H1 (cell line): ENCODE results near the gene ANKFY1. TPM values are rescaled to one million over a fixed set of nuclear protein-coding genes. Genes with fewer than 3 reads are reported as not detected.

Source experiments
- ATF2 ChIP-seq: IDR thresholded peaks from 2 replicates; pipeline ENCODE4 v1.6.1; 2012; ENCODE audit warnings: low read length, inconsistent platforms
- BRCA1 ChIP-seq: IDR thresholded peaks from 2 replicates; pipeline ENCODE4 v1.6.1; 2012; ENCODE audit warnings: low read depth, low read length, improper control_type of control experiment
- CBX8 ChIP-seq: fragments of 300-800, 300-1000 bp; sonication (generic); IDR thresholded peaks from 2 replicates; pipeline ENCODE4 v1.7.1; 2016; ENCODE audit warnings: low read depth, low read length, borderline replicate concordance
- CHD7 ChIP-seq: fragments of 300-600 bp; sonication (generic); IDR thresholded peaks from 2 replicates; pipeline ENCODE4 v1.7.1; 2012; ENCODE audit warnings: low read length, moderate library complexity, mild to moderate bottlenecking, inconsistent platforms; ENCODE audit not compliant: insufficient replicate concordance
- GTF2F1 ChIP-seq: IDR thresholded peaks from 2 replicates; pipeline ENCODE4 v1.6.1; 2012; ENCODE audit warnings: low read depth, low read length, improper control_type of control experiment, borderline replicate concordance
- KDM1A ChIP-seq: fragments of 200-600, 300-600 bp; sonication (generic); IDR thresholded peaks from 2 replicates; pipeline ENCODE4 v1.7.1; 2016; ENCODE audit warnings: mild to moderate bottlenecking, low read length, borderline replicate concordance
- KDM5A ChIP-seq: fragments of 200-600 bp; IDR thresholded peaks from 2 replicates; pipeline ENCODE4 v1.7.1; 2012; ENCODE audit warnings: mild to moderate bottlenecking, low read length, inconsistent platforms, mixed read lengths
- POLR2A ChIP-seq, 2 experiments: IDR thresholded peaks; 1 replicate in 1 of 2; 2 replicates in 1 of 2; pipeline ENCODE4 v1.6.1; 2011; ENCODE audit warnings: low read depth in 2 of 2, low read length in 2 of 2, mild to moderate bottlenecking in 2 of 2; ENCODE audit errors: control extremely low read depth in 1 of 2
- RXRA ChIP-seq: IDR thresholded peaks from 2 replicates; pipeline ENCODE4 v1.6.1; 2011; ENCODE audit warnings: low read depth, mild to moderate bottlenecking, low read length, moderate library complexity; ENCODE audit not compliant: insufficient read depth
- SP2 ChIP-seq: IDR thresholded peaks from 2 replicates; pipeline ENCODE4 v1.6.1; 2012; ENCODE audit warnings: mild to moderate bottlenecking, low read length, inconsistent platforms
- TAF7 ChIP-seq: optimal IDR thresholded peaks from 2 replicates; pipeline ENCODE3; 2011; ENCODE audit warnings: low read depth, mild to moderate bottlenecking, inconsistent platforms, low read length, moderate library complexity, borderline replicate concordance
- polyA plus RNA-seq, 7 experiments: library from polyadenylated mRNA; depleted of rRNA in 3 of 7; stranded (reverse) in 5 of 7; unstranded in 2 of 7; fragments of >200 nt in 5 of 7; fragments of 200-250 nt in 2 of 7; gene quantifications; 1 replicate in 5 of 7; 2 replicates in 1 of 7; 4 replicates in 1 of 7; pipeline versions ENCODE4 v1.2.1 to v1.2.3, GENCODE V29; 2011 to 2013; ENCODE audit warnings: missing spikeins in 2 of 7, mixed read lengths in 2 of 7
- total RNA-seq: library from RNA; stranded (reverse); fragmentation: NEBNext Ultra II Directional; extraction: Animal tissue kit (Norgen Biotek cat#: 25700); gene quantifications from 2 replicates; pipeline ENCODE4 v1.2.1, GENCODE V29; 2021

The ANKFY1 gene
- total and polyA plus RNA-seq, 2 of the 8 experiments (the other 6 are each of a cell fraction or from before 2014, with no cell fraction given), result 28.3 to 45.3 TPM

- TF ChIP-seq CHD7 (no peak), KDM5A (no peak), SP2 (no peak), GTF2F1 (no peak), POLR2A (IDR thresholded peaks at IDR 0.05; ENCODE audit: control extremely low read depth in 1 of 2, low read depth in 2 of 2, low read length in 2 of 2) (no peak), RXRA (no peak), KDM1A (no peak), CBX8 (no peak), BRCA1 (no peak), ATF2 (no peak), TAF7 (no peak)
Measured at GRCh38 chr17:4154201-4154600, 109.6 kb downstream of the ANKFY1 start (continued).
